Measurements from ENCODE around the gene APP. TPM values are rescaled to one million over a fixed set of nuclear protein-coding genes. Genes with fewer than 3 reads are reported as not detected.

Gene APP
- total RNA-seq, 4 donors from 2014 or later = 234 to 376 (median 343) TPM

- Histone ChIP-seq H3K4me1 (peaks cover 15% of the 10 kb centered on the region), H3K9me3 (no peaks in the 10 kb centered on the region), H3K4me3 (no peak overlapping the region), H3K27me3 (no peaks in the 10 kb centered on the region), H3K27ac (no peak overlapping the region), H3K36me3 (peaks cover 6% of the 10 kb centered on the region)
- 81% methylated on average over 1 of the region's 1 CpG for WGBS
- TF ChIP-seq POLR2AphosphoS5 (IDR thresholded peaks at IDR 0.05) = no peak
- no peak for TF ChIP-seq CTCF (IDR thresholded peaks at IDR 0.05)
- no peak for TF ChIP-seq POLR2A (IDR thresholded peaks at IDR 0.05)
- no peak for TF ChIP-seq EP300 (IDR thresholded peaks at IDR 0.05)
- DNase-seq (ENCODE audit: low spot score in 2 of 2) = no peak
These were observed 266.4 kb downstream of the APP start for GRCh38 chr21:25904044-25904695.

GRCh38 chr21:25903607-25904006 lies 267.0 kb downstream of the APP start:
- no peak for DNase-seq (ENCODE audit: low spot score in 2 of 2)
- peaks cover 13% of the 10 kb centered on the region for H3K4me1 ChIP-seq
- H3K27me3 ChIP-seq = no peaks in the 10 kb centered on the region
- H3K4me3 ChIP-seq = no peak overlapping the region
- no peak for TF ChIP-seq POLR2AphosphoS5 (IDR thresholded peaks at IDR 0.05)
- TF ChIP-seq CTCF (IDR thresholded peaks at IDR 0.05) = no peak
- TF ChIP-seq EP300 (IDR thresholded peaks at IDR 0.05) = no peak
- peaks cover 6% of the 10 kb centered on the region for H3K36me3 ChIP-seq
- no peak overlapping the region for H3K27ac ChIP-seq
- no peaks in the 10 kb centered on the region for H3K9me3 ChIP-seq
- 78% methylated on average over 5 of the region's 5 CpGs for WGBS

- Histone ChIP-seq H3K27ac (no peak overlapping the region), H3K4me1 (no peaks in the 10 kb centered on the region), H3K9me3 (no peaks in the 10 kb centered on the region), H3K27me3 (no peaks in the 10 kb centered on the region), H3K4me3 (no peak overlapping the region), H3K36me3 (peaks cover 6% of the 10 kb centered on the region)
- 74% methylated on average over 2 of the region's 2 CpGs for WGBS
- DNase-seq (ENCODE audit: low spot score in 2 of 2) = no peak
- TF ChIP-seq EP300 (IDR thresholded peaks at IDR 0.05) (no peak), POLR2A (IDR thresholded peaks at IDR 0.05) (no peak)
These were observed 269.1 kb downstream of the APP start for GRCh38 chr21:25901330-25901979.

GRCh38 chr21:25898671-25899070 lies 271.9 kb downstream of the APP start:
- WGBS = 52% methylated on average over 3 of the region's 3 CpGs
- Histone ChIP-seq H3K4me3 (no peak overlapping the region), H3K27ac (no peak overlapping the region)

GRCh38 chr21:25897383-25897782 lies 273.2 kb downstream of the APP start:
- no peaks in the 10 kb centered on the region for H3K9me3 ChIP-seq
- H3K4me3 ChIP-seq = no peak overlapping the region
- DNase-seq (ENCODE audit: low spot score in 2 of 2) = no peak
- H3K4me1 ChIP-seq = peaks cover 9% of the 10 kb centered on the region
- peaks cover 4% of the 10 kb centered on the region for H3K36me3 ChIP-seq
- no peak overlapping the region for H3K27ac ChIP-seq
- 86% methylated on average over 4 of the region's 4 CpGs for whole genome bisulfite sequencing
- no peak for TF ChIP-seq POLR2A (IDR thresholded peaks at IDR 0.05)
- no peak for TF ChIP-seq EP300 (IDR thresholded peaks at IDR 0.05)
- TF ChIP-seq CTCF (IDR thresholded peaks at IDR 0.05) = no peak
- TF ChIP-seq POLR2AphosphoS5 (IDR thresholded peaks at IDR 0.05) = no peak
- H3K27me3 ChIP-seq = no peaks in the 10 kb centered on the region

More at GRCh38 chr21:25898671-25899070, 271.9 kb downstream of the APP start:
- no peak for DNase-seq (ENCODE audit: low spot score in 2 of 2)
- no peaks in the 10 kb centered on the region for H3K27me3 ChIP-seq
- TF ChIP-seq POLR2AphosphoS5 (IDR thresholded peaks at IDR 0.05) (no peak), EP300 (IDR thresholded peaks at IDR 0.05) (no peak), POLR2A (IDR thresholded peaks at IDR 0.05) (no peak), CTCF (IDR thresholded peaks at IDR 0.05) (no peak)
- H3K4me1 ChIP-seq = peaks cover 9% of the 10 kb centered on the region
- H3K36me3 ChIP-seq = peaks cover 2% of the 10 kb centered on the region
- no peaks in the 10 kb centered on the region for H3K9me3 ChIP-seq
